ENCODE data around the gene VAPB.
A peak's percentile ranks its signal among the peaks of the same experiment; 100 is the strongest.

Gene VAPB

GRCh38 chr20:58438970-58439808, 50.2 kb downstream of the VAPB start:
- no peak for DNase-seq

DNA sequence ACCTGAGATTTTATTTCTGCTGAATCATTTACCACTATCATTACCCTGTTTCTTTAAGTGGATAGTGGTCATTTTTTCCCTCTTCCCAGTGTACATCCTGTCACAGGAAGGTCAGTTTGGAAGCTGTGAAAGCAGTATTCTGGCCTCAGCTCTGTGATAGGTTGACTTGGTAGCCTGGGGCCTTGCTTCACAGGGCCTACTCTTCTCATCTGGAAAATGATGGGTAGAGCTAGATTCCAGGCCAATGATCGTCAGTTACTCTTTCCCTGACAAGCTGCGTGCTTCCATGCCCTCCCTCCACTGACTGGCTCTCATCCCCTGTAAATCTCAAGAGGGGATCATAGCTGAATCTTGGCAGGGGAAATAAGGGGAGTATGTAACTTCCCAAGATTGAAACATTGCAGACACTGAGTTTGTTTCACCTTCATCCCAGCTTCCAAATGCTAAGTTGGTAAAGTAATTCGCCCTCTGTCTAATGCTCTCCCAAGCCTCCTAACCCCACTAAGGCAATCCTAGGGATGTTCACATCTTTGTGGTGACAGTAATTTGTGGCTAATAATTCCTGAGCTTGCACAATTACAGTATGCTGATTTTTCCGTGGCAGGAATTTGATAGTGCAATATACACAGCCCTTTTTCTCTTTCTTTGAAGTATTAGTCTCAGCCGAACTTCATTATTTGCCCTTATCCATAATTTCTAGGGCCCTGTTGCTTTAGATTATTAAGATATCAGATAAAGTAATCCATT, 51.2 kb downstream of the VAPB start:
- no peak for DNase-seq

DNA sequence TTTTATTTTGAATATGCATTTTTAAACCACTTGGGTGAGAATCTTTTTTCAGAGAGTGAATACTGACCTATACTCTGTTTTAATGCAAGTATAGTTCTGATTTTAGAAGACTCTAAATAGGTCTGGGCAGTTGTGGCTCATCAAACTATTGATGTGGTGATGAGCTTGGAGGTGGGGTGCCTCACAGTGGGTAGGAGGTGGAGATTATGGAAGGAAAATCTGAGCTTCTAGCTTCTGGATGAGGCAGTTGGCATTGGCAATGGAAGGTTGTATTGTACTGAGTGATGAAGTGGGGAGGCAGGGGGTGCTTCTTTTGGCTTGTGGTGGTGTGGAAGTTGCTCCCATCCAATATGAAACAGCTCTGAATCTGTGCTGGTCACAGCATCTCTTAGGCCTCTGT, 52.7 kb downstream of the VAPB start:
- no peak for DNase-seq

GRCh38 chr20:58444746-58445255, 55.8 kb downstream of the VAPB start:
- no peak for DNase-seq

GRCh38 chr20:58446264-58446959, 57.4 kb downstream of the VAPB start:
- DNase-seq = no peak

DNA sequence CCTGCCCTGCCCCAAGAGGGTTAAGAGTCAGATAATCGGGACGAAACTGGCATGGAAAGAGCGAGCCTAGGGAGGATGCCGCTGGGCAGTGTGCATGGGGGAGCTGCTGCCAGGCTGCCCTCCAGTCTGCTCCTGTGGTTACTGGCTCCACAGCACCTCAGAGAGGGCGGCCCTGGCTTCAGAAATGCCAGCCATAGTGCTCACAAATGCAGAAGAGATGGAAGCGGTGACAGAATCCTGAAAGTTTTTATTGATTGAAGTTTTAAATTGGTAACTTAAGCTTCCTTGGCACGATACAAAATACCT, 57.9 kb downstream of the VAPB start:
- DNase-seq = no peak

GRCh38 chr20:58447511-58448391, 58.7 kb downstream of the VAPB start:
- peak; percentile 41 for DNase-seq

DNA sequence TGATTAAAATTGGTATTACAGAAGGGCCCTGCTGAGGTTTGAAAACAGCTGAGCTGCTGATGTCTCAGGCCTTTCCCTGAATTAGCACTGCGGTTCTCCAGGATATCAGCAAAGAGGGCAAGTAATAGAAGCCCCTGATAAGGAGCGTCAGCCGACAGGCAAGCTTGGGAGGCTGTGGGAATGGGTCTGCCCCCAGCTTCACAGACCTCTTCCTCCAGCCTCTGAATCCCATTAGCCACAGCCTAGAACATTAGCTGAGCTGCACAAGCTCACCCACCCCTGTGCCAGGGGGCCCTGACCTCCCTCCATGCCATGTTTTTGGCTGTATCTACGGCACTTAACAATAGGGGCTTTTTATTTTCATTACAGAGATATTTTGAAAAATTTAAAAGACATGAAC, 59.9 kb downstream of the VAPB start:
- no peak for DNase-seq

DNA sequence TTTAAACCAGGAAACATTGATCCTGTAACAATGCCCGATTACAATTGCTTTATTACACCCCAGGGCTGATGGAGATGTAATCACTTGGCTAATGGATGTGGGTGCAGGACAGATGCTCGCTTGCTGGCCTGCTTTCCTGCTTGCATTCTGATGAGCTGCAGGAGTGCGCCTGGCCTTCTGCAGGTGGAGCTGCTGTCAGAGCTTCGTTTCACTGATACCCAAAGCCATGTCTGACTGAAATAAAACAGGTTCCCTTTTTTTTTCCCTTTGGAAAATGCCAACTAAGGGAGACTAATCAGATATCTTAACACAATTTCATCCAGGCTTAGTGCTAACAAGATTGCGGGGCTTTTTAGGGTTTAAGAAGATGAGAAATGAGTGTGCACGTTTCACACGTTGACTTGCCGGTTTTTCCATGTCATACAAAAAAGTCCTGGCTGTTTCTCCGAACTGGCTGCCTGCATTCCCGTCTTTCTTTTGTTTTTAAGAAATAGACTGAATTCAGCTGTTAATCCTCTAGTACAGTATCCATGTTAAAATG, 60.7 kb downstream of the VAPB start:
- DNase-seq = no peak

- DNase-seq = no peak
These were observed 61.2 kb downstream of the VAPB start for GRCh38 chr20:58450254-58450653.

GRCh38 chr20:58452667-58453255, 63.7 kb downstream of the VAPB start:
- no peak for DNase-seq

GRCh38 chr20:58453391-58453790, 64.4 kb downstream of the VAPB start:
- DNase-seq = no peak

GRCh38 chr20:58454460-58454859, 65.4 kb downstream of the VAPB start:
- no peak for DNase-seq

DNA sequence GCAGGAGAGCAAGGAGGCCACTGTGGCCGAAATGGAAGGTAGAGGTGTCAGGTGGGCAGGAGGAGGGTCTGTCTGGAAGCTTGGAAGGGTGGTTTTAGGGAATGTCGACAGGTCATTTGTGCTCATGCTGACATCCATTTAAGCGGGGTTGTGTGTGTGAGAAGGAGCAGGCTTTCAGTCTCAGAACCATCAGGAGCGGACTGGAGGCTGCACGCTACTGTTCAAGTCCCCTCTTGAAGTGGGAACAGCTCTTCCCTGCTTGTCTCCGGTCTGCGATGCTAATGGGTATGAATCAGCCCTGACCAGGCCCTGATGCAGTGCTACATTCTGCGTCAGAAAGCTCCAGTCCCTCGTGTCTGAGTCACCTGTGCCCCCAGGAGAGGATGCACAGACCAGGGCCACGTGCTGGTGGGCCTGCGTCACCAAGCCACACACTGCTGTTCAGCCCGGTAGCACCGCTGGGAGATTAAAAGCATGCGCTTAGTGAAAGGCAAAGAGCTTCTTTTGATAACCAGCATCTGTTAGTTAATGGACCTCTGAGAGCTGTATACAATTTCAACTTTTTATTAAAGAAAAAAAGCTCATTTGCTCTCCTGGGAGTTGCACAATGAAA, 68.2 kb downstream of the VAPB start:
- DNase-seq = no peak

DNA sequence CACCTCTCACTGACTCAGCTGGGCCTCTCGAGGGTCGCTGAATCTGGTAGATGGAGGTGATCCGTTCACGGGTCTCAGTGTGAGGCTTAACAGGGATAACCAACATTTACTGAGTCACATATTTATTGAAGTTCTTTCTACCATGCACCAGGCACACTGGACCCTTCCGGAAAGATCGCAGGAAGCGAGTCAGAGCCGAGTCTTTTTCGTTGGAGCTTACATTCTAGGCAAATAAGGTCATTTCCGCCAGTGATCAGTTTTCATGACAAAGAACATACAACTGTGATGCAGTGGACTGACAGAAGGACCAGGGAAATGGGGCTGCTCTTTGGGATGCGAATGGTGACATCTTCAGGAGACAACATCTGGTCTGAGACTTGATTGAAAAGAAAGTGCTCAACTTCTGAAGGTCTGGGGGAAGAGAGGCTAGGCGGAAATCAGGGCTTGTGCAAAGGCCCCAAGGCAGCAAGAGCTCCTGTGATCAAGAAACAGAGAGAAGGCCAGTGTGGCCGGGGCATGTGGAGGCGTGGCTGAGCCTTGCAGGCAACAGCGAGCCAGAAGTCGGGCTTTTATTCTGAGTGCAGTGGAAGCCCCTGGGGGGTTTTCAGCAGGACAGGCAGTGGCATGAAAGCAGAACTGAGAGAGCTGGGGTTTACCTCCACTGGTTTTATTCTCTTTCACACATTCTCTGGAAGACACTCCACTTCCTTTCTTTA, 69.5 kb downstream of the VAPB start:
- no peak for DNase-seq

DNA sequence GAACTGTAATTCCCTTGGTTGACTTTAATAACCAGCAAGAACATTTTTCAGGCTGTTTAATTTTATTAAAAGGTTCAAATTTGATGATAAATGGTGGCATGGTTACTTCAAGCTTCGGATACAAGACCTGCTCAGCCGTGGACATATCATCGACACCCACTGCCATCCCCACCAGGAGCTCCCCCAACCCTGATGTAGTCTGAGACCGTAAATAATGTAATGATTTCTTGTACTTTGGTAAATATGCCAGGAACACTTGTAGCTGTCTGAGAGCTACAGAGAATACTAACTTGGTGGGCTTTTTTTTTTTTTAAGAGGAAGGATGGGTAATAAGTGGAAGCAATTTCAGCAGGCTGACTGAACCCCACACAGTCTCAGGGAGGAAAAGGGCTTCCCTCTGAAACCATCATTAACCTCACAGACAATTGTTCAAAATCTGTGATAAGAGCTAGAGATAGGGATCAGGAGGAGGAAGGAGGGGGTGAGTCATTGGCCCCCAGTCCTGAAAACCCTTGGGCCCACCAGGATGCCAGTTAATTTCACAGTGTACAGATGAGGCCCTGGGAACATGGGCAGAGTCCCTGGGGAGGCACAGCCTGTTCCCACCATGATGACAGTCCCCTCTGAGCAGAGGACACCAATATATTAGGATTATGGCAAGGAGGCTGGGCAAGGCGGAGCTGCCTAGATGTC, 70.2 kb downstream of the VAPB start:
- DNase-seq = no peak

DNA sequence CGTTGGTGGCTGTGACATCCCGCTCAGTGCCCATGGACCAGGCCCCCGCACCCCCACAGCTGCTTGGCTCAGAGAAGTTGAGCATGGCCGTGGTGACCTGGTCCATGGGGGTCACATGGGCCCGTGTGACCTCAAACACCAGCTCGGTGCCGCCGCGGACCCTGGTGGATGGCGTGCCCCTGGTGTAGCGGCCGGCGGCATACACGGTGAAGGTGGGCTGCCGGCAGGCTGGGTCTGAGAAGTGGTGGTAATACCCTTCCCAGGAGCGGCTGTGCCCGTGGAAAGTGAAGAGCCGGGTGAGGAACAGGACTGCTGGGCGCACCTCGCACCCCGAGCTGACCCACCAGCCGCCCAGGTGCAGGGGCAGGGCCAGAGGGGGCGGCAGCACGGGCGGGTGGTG, 72.1 kb downstream of the VAPB start:
- no peak for DNase-seq

- DNase-seq = no peak
These were observed 72.9 kb downstream of the VAPB start for GRCh38 chr20:58461899-58462298.

DNA sequence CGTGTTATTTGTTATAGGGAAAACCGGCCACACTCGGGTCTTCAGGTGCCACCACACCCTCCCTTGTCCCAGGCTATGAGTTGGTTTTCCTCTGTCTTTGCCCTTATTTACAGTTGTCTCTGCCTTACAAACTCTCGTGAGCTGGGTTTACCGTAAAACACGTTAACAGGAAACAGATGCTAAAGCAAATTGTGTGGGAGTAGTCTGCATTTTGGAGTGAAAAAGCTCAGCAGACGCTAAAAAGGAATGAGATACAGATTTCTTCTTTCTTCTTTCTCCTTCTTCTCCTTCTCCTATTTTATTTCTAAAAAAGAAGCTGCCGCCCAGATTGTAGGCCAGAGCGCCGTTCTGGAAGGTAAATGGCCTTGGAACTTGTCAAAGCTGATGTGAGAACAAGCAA, 74.2 kb downstream of the VAPB start:
- DNase-seq = no peak

- no peak for DNase-seq
These were observed 75.8 kb downstream of the VAPB start for GRCh38 chr20:58464838-58465237.

All from activated T-cell treated with anti-CD3 and anti-CD28 coated beads for 4 hours (primary cell).